ENCODE results near the gene EED.
"Not testable (repeated sequence)": the region's sequence is repeated elsewhere in the genome, so short reads cannot be mapped to it uniquely, and the experiment has no call there.

The EED gene

DNA sequence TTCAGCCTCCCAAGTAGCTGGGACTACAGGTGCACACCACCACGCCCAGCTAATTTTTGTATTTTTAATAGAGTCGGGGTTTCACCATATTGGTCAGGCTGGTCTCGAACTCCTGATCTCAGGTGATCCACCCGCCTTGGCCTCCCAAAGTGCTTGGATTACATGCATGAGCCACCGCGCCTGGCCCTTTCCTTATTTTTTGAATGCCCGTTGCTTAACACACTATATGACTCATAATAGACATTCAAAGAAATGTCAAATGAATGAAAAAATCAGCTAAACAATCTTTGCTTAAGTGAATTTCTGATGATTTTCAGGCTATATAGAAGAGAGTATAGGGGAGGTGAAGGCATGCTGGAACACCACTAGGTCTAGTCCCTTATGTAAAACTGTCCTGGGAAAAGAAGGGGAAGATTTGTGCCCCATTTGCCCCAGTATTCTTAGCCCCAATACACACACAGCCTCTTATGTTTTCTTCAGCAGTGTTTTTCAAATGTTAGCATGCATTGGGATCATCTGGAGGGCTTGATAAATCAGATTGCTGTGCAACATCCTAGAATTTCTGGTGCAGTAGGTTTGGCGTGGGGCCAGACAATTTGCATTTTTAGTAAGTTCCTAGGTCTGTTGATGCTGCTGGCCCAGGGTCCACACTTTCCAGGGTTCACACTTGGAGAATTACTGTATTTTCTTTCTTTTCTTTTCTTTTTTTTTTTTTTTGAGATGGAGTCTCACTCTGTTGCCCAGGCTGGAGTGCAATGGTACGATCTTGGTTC is 45.1 kb downstream of the EED start:
- not testable (repeated sequence) for DNase-seq (ENCODE audit: low spot score)

DNA sequence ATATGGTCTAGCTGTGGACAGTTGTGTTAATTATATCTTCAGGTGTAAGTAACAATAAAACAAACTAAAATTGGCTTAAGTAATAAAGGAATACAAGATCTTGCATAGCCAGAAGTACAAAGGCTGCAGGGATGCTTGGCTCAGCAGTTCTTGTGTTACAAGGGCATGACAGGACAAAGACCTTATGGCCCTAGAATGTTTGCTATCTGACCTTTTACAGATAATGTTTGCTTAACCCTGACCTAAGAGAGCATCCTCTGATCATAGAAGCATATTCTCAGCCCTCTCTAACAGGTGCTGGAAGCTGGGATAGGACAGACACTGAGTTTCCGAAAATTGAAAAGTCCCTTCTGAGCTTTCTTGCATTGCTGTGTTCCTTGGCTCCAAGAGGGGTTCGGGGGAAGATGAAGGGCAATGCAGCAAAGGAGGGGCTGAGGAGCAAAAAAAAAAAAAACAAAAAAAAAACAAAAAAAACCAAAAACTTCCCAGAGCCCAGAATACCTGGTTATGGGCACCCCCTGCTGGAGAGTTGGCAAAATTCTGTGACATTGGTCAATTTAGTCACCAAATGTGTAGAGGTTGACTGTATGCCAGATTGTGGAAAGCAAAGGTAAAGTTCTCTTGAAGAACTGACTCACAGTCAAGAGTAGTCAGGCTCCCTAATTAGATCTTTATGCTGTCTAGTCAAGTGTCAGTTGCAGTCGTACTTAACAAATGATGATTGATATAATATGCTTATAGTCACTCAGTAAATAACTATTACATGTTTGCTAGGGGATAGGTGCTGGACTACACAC is 47.1 kb downstream of the EED start:
- no peak for FAIRE-seq
- peak; percentile 26 for DNase-seq (ENCODE audit: low spot score)

More for the DNA sequence above, 45.1 kb downstream of the EED start:
- not testable (repeated sequence) for FAIRE-seq

DNA sequence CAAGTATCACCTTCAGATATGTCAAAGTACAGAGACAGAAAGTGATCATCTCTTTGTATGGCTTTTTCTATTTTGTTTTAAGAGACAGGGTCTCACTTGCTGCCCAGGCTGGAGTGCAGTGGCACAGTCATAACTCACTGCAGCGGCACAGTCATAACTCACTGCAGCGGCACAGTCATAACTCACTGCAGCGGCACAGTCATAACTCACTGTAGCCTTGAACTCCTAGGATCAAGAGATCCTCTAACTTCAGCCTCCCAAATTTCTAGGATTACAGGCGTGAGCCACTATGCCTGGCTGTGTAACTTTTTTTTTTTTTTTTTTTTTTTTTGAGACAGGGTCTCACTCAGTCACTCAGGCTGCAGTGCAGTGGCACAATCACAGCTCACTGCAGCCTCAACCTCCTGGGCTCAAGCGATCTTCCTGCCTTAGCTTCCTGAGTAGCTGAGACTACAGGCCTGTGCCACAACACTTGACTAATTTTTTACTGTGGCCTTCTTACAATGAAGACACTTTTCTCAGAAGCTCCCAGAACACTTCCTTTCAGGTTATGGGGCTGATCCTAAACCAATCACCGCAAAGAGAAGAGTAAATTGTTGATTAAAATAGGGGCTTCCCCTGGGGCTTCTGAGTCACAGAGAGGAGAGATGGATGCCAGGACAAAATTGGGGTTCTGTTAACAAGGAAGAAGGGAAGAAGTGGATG is 48.5 kb downstream of the EED start:
- DNase-seq (ENCODE audit: low spot score), result no peak
- no peak for FAIRE-seq

DNA sequence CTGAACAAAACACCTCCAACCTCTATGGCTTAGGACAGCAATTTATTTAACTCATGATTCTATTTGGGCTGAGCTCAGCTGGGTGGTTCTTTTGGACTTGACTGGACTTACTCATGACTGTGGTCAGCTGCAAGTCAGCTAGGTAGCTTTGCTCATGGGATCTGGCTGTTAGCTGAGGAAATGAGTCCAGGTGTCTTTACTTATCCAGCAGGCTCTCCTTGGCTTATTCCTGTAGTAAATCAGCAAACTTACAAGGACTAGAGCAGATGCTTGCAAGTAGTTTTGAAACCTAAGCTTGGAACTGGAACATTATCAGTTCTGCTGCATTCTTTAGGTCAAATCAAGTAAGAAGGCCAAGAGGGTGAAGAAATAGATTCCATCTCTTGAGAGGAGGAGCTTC is 49.5 kb downstream of the EED start:
- no peak for DNase-seq (ENCODE audit: low spot score)
- FAIRE-seq, result no peak

DNA sequence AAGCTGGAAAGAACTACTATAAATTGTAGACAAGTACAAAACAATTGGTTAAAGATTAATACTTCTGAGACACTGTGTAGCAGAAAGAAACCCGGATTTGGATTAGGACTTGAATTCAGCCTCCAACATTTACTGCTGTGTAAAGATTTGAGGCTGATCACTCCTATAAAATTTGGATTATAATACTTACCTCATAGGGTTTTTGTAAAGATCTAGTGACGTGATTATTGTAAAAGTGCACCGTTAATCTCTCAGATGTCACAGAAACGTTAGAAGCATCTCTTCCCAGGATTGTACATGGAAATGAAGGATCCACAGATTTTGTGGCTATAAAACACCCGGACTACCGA is 57.2 kb downstream of the EED start:
- FAIRE-seq (no peak), DNase-seq (ENCODE audit: low spot score) (no peak)

DNA sequence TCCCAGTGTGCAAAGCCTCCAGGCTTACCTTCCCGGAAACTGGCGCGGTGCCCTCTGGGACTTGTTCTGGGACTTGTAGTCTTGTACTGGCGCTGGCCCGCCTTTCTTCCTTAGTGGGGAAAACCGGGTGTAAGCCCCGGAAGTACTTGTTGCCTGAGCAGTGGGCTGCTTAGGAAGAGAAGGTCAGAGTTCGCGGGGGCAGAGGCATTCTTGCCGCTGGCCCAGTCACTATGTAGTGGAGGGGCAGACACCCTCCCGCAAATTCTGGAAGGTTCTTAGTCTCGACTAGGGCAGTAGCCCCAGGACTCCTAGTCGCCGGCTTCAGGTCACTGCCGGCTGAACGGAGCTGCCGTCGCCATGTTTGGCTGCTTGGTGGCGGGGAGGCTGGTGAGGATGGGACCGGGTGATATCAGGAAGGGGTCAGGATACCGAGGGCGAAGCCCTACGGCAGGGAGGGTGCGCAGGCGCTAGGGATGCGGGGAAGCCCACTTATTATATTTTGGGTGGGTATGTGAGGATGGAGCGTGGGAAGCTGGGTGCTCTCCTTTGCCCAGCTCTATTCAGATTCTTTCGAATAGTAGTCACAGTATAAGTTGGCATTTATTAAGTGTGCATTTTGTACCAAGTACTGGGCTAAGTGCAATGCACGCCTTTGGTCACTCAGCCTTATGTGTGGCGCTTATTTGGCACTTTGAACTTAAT is 57.7 kb downstream of the EED start, which contains the start of gene HIKESHI:
HIKESHI (plus strand) TSS at position 149 of the 702 bp plus-strand sequence; CDS start at position 358, 209 bp downstream.
- FAIRE-seq (peak; percentile 81), DNase-seq (ENCODE audit: low spot score) (peak; percentile 88)

DNA sequence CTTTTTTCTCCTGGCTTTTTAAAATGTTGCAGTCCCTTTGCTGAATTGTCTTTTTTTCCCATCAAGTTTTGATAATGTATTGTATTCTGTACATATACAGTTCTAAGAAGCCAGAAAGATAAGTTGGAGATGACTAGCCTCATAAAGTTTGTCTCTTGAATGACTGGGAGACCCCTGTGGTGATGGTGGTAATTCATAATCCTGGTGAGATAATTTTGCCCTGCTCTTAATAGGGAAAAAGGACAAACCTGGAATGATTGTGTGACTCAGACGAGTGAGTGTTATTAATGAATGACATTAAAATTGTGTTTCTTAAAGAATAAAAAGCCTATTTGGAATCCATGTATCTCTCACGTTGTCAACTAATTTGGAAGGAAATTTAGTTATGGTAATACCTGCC is 58.7 kb downstream of the EED start:
- DNase-seq (ENCODE audit: low spot score) (peak; percentile 23), FAIRE-seq (no peak)

DNA sequence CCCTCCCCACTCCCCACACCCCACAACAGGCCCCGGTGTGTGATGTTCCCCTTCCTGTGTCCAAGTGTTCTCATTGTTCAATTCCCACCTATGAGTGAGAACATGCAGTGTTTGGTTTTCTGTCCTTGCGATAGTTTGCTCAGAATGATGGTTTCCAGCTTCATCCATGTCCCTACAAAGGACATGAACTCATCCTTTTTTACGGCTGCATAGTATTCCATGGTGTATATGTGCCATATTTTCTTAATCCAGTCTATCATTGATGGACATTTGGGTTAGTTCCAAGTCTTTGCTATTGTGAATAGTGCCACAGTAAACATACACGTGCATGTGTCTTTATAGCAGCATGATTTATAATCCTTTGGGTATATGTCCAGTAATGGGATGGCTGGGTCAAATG is 64.2 kb downstream of the EED start:
- DNase-seq (ENCODE audit: low spot score); FAIRE-seq: not testable (repeated sequence)

DNA sequence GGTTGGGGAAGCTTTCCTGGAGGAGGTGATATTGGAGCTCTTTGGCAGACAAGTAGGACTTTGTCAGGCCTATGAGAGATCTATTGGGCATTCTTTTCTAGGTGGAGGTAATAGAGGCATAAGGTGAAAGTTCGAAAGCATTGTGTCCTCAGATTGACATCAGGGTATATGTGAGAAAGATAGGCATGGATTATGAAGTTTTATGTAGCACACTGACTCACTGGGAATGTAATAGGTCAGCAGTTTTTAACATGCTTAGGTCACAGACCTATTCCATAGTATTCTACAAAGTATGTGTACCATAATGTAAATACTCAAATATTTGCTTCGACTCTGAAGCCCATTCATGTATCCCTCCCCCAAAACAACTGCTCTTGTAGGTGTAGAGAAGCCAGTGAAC is 69.2 kb downstream of the EED start:
- DNase-seq (ENCODE audit: low spot score) (no peak), FAIRE-seq (no peak)

DNA sequence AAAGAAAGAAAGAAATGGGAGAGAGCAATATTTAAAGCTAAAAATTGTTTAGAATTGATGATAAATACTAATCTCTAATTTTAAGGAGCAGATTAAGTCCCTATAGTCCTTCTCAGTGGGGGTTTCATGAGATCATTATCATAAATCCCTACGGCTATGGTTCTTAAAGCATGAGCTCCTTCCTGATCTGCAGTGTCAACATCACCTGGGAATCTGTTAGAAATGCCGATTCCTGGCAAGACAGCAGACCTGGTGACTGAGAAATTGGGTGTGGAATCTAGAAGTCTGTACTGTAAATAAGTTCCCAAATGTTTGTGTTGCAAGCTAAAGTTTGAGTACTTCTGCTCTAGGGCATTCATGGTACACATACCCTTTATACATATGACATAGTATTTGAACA is 70.1 kb downstream of the EED start:
- DNase-seq (ENCODE audit: low spot score) (no peak), FAIRE-seq (no peak)

All from RCC 7860 (cell line).